ENCODE data around the gene HLCS. TPM values are rescaled to one million over a fixed set of nuclear protein-coding genes. Genes with fewer than 3 reads are reported as not detected.

HLCS gene
- total RNA-seq, 3 donors from 2014 or later: 19.5 to 26.2 (median 20.3) TPM

- H3K9me3 ChIP-seq: no peaks in the 10 kb centered on the region
- no peaks in the 10 kb centered on the region for H3K27me3 ChIP-seq
- TF ChIP-seq POLR2AphosphoS5 (IDR thresholded peaks at IDR 0.05): no peak
- no peak for TF ChIP-seq POLR2A (IDR thresholded peaks at IDR 0.05)
- TF ChIP-seq CTCF (IDR thresholded peaks at IDR 0.05): no peak
- DNase-seq (ENCODE audit: low spot score in 2 of 2): no peak
- intact Hi-C loops (cut with DNase I; ENCODE audit: low total_unique reads): no loop called here
- H3K4me1 ChIP-seq: peaks cover 0 to 10% of the 10 kb centered on the region in 2 donors
- no peaks in the 10 kb centered on the region for H3K36me3 ChIP-seq
- no peak overlapping the region for H3K4me3 ChIP-seq
- no peak overlapping the region for H3K27ac ChIP-seq
These were observed 7.7 kb upstream of the HLCS start for GRCh38 chr21:36973986-36974850.

GRCh38 chr21:36968976-36969375 is 2.5 kb upstream of the HLCS start:
- Histone ChIP-seq H3K27ac (no peak overlapping the region), H3K9me3 (no peaks in the 10 kb centered on the region), H3K27me3 (no peaks in the 10 kb centered on the region), H3K4me3 (no peak overlapping the region), H3K36me3 (no peaks in the 10 kb centered on the region), H3K4me1 (peaks cover 0 to 3% of the 10 kb centered on the region in 2 donors)
- DNase-seq (ENCODE audit: low spot score in 2 of 2): no peak
- intact Hi-C loops (cut with DNase I; ENCODE audit: low total_unique reads): no loop called here
- TF ChIP-seq CTCF (IDR thresholded peaks at IDR 0.05): no peak
- no peak for TF ChIP-seq POLR2A (IDR thresholded peaks at IDR 0.05)
- TF ChIP-seq POLR2AphosphoS5 (IDR thresholded peaks at IDR 0.05): no peak

GRCh38 chr21:36968414-36968813 is 1.9 kb upstream of the HLCS start:
- H3K27ac ChIP-seq: no peak overlapping the region
- H3K4me1 ChIP-seq: peaks cover 0 to 3% of the 10 kb centered on the region in 2 donors
- TF ChIP-seq POLR2A (IDR thresholded peaks at IDR 0.05) (no peak), CTCF (IDR thresholded peaks at IDR 0.05) (no peak), POLR2AphosphoS5 (IDR thresholded peaks at IDR 0.05) (no peak)
- intact Hi-C loops (cut with DNase I; ENCODE audit: low total_unique reads): no loop called here
- H3K36me3 ChIP-seq: no peaks in the 10 kb centered on the region
- H3K4me3 ChIP-seq: no peak overlapping the region
- H3K27me3 ChIP-seq: no peaks in the 10 kb centered on the region
- no peaks in the 10 kb centered on the region for H3K9me3 ChIP-seq
- DNase-seq (ENCODE audit: low spot score in 2 of 2): no peak

- Histone ChIP-seq H3K9me3 (no peaks in the 10 kb centered on the region), H3K27ac (peak overlapping the region; percentile 87 to 97), H3K27me3 (no peaks in the 10 kb centered on the region), H3K4me3 (peak overlapping the region; percentile 64 to 97 (median 75)), H3K36me3 (no peaks in the 10 kb centered on the region), H3K4me1 (peaks cover 0 to 3% of the 10 kb centered on the region in 2 donors)
- no peak for TF ChIP-seq POLR2AphosphoS5 (IDR thresholded peaks at IDR 0.05)
- TF ChIP-seq POLR2A (IDR thresholded peaks at IDR 0.05): no peak
- no peak for TF ChIP-seq CTCF (IDR thresholded peaks at IDR 0.05)
- intact Hi-C loops (cut with DNase I; ENCODE audit: low total_unique reads): no loop called here
- no peak for DNase-seq (ENCODE audit: low spot score in 2 of 2)
These were observed 626 bp upstream of the HLCS start for GRCh38 chr21:36966821-36967768.

All from breast epithelium (tissue), 4 donors.